Measurements from ENCODE around the gene COL8A2. TPM values are rescaled to one million over a fixed set of nuclear protein-coding genes. Genes with fewer than 3 reads are reported as not detected.

The COL8A2 gene
- total RNA-seq, 1 donor from 2014 or later = not detected

- H3K27me3 Mint-ChIP-seq (ENCODE audit: unreplicated experiment) = peaks cover 2% of the 10 kb centered on the region
- no peaks in the 10 kb centered on the region for H3K36me3 Mint-ChIP-seq (ENCODE audit: unreplicated experiment)
Observed at GRCh38 chr1:36170643-36171412, 45.8 kb upstream of the COL8A2 start.

GRCh38 chr1:36168514-36168913 lies 43.5 kb upstream of the COL8A2 start:
- peaks cover 7% of the 10 kb centered on the region for H3K4me1 Mint-ChIP-seq (ENCODE audit: low read depth, unreplicated experiment)
- H3K27ac Mint-ChIP-seq (ENCODE audit: unreplicated experiment) = no peak overlapping the region
- DNase-seq = no peak
- peaks cover 2% of the 10 kb centered on the region for H3K27me3 Mint-ChIP-seq (ENCODE audit: unreplicated experiment)
- H3K9me3 Mint-ChIP-seq (ENCODE audit: unreplicated experiment) = peaks cover 4% of the 10 kb centered on the region
- TF ChIP-seq CTCF (IDR thresholded peaks at IDR 0.05; ENCODE audit: partially characterized antibody, unreplicated experiment) = no peak
- no peak overlapping the region for H3K4me3 Mint-ChIP-seq (ENCODE audit: unreplicated experiment)
- no peaks in the 10 kb centered on the region for H3K36me3 Mint-ChIP-seq (ENCODE audit: unreplicated experiment)

More at GRCh38 chr1:36170643-36171412, 45.8 kb upstream of the COL8A2 start:
- no peak overlapping the region for H3K4me3 Mint-ChIP-seq (ENCODE audit: unreplicated experiment)
- H3K4me1 Mint-ChIP-seq (ENCODE audit: low read depth, unreplicated experiment) = peaks cover 13% of the 10 kb centered on the region
- TF ChIP-seq CTCF (IDR thresholded peaks at IDR 0.05; ENCODE audit: partially characterized antibody, unreplicated experiment) = no peak
- H3K27ac Mint-ChIP-seq (ENCODE audit: unreplicated experiment) = no peak overlapping the region
- peaks cover 7% of the 10 kb centered on the region for H3K9me3 Mint-ChIP-seq (ENCODE audit: unreplicated experiment)
- DNase-seq = no peak

- peaks cover 4% of the 10 kb centered on the region for H3K9me3 Mint-ChIP-seq (ENCODE audit: unreplicated experiment)
- H3K36me3 Mint-ChIP-seq (ENCODE audit: unreplicated experiment) = no peaks in the 10 kb centered on the region
- no peak overlapping the region for H3K4me3 Mint-ChIP-seq (ENCODE audit: unreplicated experiment)
- no peak for DNase-seq
- H3K27ac Mint-ChIP-seq (ENCODE audit: unreplicated experiment) = no peak overlapping the region
- peaks cover 2% of the 10 kb centered on the region for H3K27me3 Mint-ChIP-seq (ENCODE audit: unreplicated experiment)
- peaks cover 7% of the 10 kb centered on the region for H3K4me1 Mint-ChIP-seq (ENCODE audit: low read depth, unreplicated experiment)
- TF ChIP-seq CTCF (IDR thresholded peaks at IDR 0.05; ENCODE audit: partially characterized antibody, unreplicated experiment) = no peak
Observed at GRCh38 chr1:36166938-36167905, 42.2 kb upstream of the COL8A2 start.

- H3K36me3 Mint-ChIP-seq (ENCODE audit: unreplicated experiment) = no peaks in the 10 kb centered on the region
- no peak overlapping the region for H3K4me3 Mint-ChIP-seq (ENCODE audit: unreplicated experiment)
- no peak overlapping the region for H3K27ac Mint-ChIP-seq (ENCODE audit: unreplicated experiment)
- H3K27me3 Mint-ChIP-seq (ENCODE audit: unreplicated experiment) = peaks cover 2% of the 10 kb centered on the region
- no peak for TF ChIP-seq CTCF (IDR thresholded peaks at IDR 0.05; ENCODE audit: partially characterized antibody, unreplicated experiment)
- peaks cover 15% of the 10 kb centered on the region for H3K4me1 Mint-ChIP-seq (ENCODE audit: low read depth, unreplicated experiment)
- peaks cover 4% of the 10 kb centered on the region for H3K9me3 Mint-ChIP-seq (ENCODE audit: unreplicated experiment)
- no peak for DNase-seq
Observed at GRCh38 chr1:36166136-36166535, 41.1 kb upstream of the COL8A2 start.

Data from glutamatergic neuron (in vitro differentiated cells).